GM23248 (cell line): Measurements from ENCODE around the gene SSRP1.

Experiments
- EZH2 ChIP-seq: fragments of 200-600 bp; sonication (generic); IDR thresholded peaks from 2 replicates; pipeline ENCODE4 v1.6.1; 2018; ENCODE audit warnings: antibody characterized with exemption, mild to moderate bottlenecking; ENCODE audit not compliant: insufficient read depth, poor library complexity, severe bottlenecking
- EZH2phosphoT487 ChIP-seq: fragments of 200-600 bp; sonication (generic); IDR thresholded peaks from 2 replicates; pipeline ENCODE4 v1.6.1; 2018; ENCODE audit warnings: antibody characterized with exemption, moderate library complexity, mild to moderate bottlenecking, low read depth; ENCODE audit not compliant: insufficient read depth

DNA sequence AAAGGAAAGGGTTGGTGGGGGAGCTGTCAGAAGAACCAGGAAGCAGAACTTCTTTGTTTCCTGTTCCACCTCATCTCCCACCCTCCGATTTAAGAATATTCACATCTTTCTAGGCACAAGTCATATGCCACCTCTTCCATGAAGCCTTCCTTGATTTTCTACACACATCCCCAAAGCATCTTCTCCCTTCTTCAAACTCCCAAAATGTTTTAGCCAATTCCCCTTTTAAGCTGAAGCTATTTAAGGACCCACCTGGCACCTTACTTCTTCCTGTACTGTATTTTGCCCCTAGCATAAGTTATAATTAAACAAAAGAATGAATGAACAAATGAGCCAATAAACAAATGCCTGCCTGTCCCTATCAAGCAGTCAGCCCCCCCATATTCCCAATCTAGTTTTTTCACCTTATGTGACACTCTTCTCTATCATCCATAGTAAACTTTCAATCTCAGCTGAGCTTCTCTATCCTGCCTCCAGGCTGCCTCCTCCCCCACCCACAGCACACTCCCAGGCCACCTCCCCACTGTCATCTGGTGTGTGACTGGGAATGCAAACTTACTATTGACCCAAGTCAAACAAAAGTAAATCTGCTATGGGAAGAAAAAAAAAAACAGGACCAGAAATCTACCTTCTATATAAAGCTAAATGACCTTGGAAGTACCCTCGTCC lies 14.8 kb downstream of the SSRP1 start:
- TF ChIP-seq EZH2 = no peak
- no peak for TF ChIP-seq EZH2phosphoT487
